NB4 (cell line): ENCODE results near the gene PPP2R5C.

ENCODE experiments used
- DNase-seq: peaks from one replicate; pipeline ENCODE4 v3.0.0; 2010; ENCODE audit warnings: low read depth
- H3K4me3 ChIP-seq: one replicate; pipeline ENCODE4 v1.5.1; 2011; ENCODE audit warnings: mild to moderate bottlenecking, low read depth, low read length, moderate library complexity
- MYC ChIP-seq: IDR thresholded peaks from 2 replicates; pipeline ENCODE4 v1.6.1; 2011; ENCODE audit warnings: low read depth, low read length
- POLR2A ChIP-seq: IDR thresholded peaks from 2 replicates; pipeline ENCODE4 v1.6.1; 2011; ENCODE audit warnings: mild to moderate bottlenecking; ENCODE audit not compliant: insufficient read length; ENCODE audit errors: extremely low read depth
- TF ChIP-seq, protein P1 (sequence below): IDR thresholded peaks from 2 replicates; pipeline ENCODE4 v1.6.1; 2011; ENCODE audit warnings: low read depth, low read length
- TF ChIP-seq, protein P2 (sequence below): IDR thresholded peaks from one replicate; pipeline ENCODE4 v1.5.1; 2012; ENCODE audit warnings: low read depth, low read length

Gene PPP2R5C

DNA sequence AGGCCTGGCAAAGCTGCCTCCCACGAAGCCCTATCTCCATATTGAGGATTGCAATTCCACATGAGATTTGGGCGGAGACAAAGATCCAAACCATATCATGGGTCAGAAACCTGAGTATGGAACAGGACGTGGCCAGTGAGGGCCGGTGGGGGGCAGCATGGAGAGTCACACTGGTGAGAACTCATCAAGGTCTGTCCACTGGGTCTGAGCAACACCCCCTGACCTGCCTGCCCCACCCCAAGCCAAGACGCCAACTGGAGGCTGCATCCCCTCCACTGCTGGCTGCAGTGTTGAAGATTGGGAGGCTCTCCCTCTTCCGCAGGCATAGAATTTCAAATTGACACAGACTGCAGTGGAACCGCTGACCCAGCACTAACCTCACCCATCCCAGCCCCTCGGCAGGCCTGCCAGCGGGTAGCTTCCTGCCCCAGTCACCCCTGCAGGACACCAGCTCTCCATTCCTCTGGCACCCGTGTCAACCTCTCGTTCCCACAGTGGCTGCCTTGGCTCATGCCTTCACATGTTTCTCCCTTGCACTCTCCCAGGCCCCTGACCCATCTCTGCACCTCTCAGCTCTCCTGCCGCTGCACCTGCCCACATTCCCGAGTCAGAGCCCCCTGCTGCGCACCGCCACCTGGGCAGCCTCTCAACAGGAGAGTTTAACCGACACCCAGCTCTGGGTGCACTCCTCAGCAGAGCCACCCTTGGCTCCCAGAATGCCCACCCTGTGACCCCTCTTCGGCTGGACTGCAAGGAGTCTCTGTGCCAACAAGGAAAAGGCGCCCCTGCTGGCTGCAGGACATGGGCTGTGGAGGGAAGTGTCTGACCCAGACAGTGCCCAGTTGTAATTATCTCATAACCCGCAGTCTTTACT is 45.2 kb upstream of the PPP2R5C start:
- H3K4me3 ChIP-seq, result no peak overlapping the region
- TF ChIP-seq, protein P1, sequence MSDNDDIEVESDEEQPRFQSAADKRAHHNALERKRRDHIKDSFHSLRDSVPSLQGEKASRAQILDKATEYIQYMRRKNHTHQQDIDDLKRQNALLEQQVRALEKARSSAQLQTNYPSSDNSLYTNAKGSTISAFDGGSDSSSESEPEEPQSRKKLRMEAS, result no peak
- no peak for TF ChIP-seq POLR2A
- TF ChIP-seq, protein P2, sequence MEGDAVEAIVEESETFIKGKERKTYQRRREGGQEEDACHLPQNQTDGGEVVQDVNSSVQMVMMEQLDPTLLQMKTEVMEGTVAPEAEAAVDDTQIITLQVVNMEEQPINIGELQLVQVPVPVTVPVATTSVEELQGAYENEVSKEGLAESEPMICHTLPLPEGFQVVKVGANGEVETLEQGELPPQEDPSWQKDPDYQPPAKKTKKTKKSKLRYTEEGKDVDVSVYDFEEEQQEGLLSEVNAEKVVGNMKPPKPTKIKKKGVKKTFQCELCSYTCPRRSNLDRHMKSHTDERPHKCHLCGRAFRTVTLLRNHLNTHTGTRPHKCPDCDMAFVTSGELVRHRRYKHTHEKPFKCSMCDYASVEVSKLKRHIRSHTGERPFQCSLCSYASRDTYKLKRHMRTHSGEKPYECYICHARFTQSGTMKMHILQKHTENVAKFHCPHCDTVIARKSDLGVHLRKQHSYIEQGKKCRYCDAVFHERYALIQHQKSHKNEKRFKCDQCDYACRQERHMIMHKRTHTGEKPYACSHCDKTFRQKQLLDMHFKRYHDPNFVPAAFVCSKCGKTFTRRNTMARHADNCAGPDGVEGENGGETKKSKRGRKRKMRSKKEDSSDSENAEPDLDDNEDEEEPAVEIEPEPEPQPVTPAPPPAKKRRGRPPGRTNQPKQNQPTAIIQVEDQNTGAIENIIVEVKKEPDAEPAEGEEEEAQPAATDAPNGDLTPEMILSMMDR, result no peak
- no peak for DNase-seq

DNA sequence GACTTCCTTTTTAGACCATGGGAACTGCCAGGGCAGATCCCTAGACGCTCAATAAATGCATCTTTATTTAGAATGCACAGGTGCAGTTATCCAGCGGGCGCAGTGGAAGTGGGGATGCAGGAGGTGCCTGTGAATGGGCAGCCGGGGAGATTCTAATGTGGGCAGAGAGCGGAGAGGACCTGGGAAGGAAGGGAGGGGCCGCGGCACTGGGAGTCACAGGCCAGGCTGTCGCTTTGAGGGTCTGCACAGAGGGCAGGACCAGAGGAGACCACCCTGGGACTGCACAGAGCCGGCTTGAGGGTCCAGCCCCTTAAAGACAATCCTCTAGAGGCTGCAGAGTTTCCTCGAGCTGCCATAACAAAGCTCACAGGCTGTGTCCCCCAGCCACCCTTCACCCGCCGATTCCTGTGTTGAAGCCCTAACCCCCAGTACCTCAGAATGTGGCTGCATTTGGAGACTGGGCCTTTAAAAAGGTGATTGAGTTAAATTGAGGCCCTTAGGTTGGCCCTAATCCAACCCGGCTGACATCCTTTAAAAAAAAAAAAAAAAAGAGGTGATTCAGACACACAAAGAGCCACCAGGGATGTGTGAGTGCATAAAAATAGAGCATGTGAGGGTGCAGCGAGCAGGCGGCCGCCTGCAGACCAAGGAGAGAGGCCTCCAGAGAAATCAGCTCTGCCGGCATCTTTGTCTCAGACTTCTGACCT is 44.4 kb upstream of the PPP2R5C start:
- no peak overlapping the region for H3K4me3 ChIP-seq
- DNase-seq, result no peak
- no peak for TF ChIP-seq POLR2A
- TF ChIP-seq MYC, result no peak
- TF ChIP-seq, protein P2, result no peak
- TF ChIP-seq, protein P1, result no peak

DNA sequence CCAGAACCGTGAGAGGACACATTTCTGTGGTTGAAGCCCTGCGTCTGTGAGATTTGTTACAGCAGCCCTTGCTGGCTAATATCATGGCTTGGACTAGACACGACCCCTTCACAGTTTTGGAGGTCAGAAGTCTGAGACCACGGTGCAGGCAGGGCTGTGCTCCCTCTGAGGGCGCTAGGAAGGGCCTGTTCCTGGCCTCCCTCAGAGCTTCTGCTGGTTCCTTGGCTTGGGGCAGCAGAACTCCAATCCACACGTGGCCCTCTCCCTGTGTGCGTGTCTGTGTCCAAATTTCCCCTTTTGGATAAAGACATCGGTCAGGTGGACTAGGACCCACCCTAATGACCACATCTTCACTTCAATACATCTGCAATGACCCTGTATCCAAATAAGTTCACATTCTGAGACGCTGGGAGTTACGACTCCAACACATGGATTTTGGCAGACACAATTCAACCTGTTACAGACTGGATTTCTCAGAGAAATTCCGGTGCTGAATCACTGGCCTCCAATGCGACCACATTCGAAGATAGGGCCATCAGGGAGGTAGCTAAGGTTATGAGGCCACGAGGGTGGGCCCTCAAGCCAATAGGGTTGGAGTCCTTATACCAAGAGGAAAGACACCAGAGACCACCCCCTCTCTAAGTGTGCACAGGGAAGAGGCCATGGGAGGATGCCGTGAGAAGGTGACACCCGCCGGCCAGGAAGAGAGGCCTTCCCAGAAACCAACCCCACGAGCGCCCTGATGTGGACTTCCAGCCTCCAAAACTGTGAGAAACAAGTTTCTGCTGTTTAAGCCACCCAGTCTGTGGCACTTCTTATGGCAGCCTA is 43.6 kb upstream of the PPP2R5C start:
- TF ChIP-seq POLR2A, result no peak
- TF ChIP-seq MYC, result no peak
- TF ChIP-seq, protein P1, result no peak
- TF ChIP-seq, protein P2, result no peak
- H3K4me3 ChIP-seq, result no peak overlapping the region
- no peak for DNase-seq

DNA sequence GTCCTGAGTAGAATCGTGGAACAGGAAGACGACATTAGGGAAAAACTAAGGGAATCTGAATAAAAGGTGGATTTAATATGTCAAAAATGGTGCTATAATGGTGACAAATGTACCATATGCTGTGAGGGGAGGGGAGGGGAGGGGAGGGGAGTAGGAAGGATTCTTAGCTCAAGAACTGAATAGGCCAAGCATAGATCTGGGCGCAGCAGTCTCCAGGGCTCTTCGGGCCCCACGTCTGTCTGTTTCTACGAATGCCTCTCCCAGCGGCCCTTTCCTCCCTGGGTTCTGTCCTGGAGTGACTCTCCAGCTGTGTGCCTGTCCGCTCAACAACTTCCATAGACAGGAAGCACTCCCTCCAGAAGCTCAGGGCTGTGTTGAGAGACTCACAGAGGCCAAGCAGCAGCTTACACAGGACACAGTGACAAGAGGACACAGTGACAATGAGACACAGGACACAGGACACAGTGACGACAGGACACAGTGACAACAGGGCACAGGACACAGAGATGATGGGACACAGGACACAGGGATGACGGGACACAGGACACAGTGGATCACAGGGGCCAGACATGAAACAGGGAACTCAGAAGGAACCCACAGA is 42.4 kb upstream of the PPP2R5C start:
- TF ChIP-seq, protein P2, result no peak
- TF ChIP-seq POLR2A (no peak), MYC (no peak)
- TF ChIP-seq, protein P1, result no peak
- DNase-seq, result no peak
- no peak overlapping the region for H3K4me3 ChIP-seq

DNA sequence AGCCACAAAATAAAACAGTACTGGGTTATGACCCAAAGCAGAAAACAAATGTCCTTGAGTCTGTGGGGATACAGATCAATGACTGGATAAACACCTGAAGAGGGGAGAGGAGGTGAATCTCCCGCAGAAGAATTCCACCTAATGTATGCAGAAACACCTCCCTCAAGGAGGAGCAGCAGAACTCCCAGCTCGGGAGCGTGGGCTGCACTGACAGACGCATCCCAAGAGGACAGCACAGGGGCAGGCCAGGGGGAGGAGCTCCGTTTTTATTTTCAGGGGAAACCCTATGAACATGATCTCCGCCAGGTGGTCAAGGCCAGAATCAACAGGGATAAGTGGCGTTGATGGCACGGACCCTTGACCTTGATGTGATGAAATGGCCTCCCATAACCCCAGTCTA is 41.8 kb upstream of the PPP2R5C start:
- TF ChIP-seq, protein P2, result no peak
- no peak for TF ChIP-seq MYC
- TF ChIP-seq, protein P1, result no peak
- no peak for TF ChIP-seq POLR2A
- no peak overlapping the region for H3K4me3 ChIP-seq
- DNase-seq, result no peak
